HT1080 (cell line): ENCODE data around the gene HNRNPD. TPM values are rescaled to one million over a fixed set of nuclear protein-coding genes. Genes with fewer than 3 reads are reported as not detected.

Experiments used
- small RNA-seq: library from RNA; depleted of rRNA; stranded (forward); fragments of <200 nt; gene quantifications from one replicate; pipeline ENCODE3, GENCODE V24; 2014
- total RNA-seq: library from RNA; depleted of rRNA; stranded (reverse); fragments of >200 nt; shearing (Covaris generic); gene quantifications from 2 replicates; pipeline ENCODE4 v1.2.3, GENCODE V29; 2014; rRNA removed

The HNRNPD gene
- total RNA-seq, 1 experiment from 2014 or later: 85.2 TPM

Small RNA genes lying within 50 kb of the gene (small RNA-seq; reads per million reads assigned to genes)
- gene RF00150: not detected

Other genes starting within 250 kb of the HNRNPD start
- 288 and 338 TPM in 2 replicates for gene HNRNPDL, start 56.5 kb upstream of the HNRNPD start, total RNA-seq
- 80.7 and 88.0 TPM in 2 replicates for gene ENOPH1, start 56.6 kb upstream of the HNRNPD start, total RNA-seq
- gene TMEM150C, start 188.0 kb upstream of the HNRNPD start, total RNA-seq: 1.9 TPM in 2 replicates